GM12878 (cell line): ENCODE measurements around the gene SAP25. TPM values are rescaled to one million over a fixed set of nuclear protein-coding genes. Genes with fewer than 3 reads are reported as not detected.

Source experiments
- ATAC-seq: fragments of 200-7000 bp; cut with Tn5 transposase; 3 replicates; pipeline ENCODE4 v1.9.1; 2020; ENCODE audit warnings: mild to moderate bottlenecking, moderate library complexity
- BruUV-seq: library from RNA; stranded (reverse); fragments of 400-500 nt; replicated peaks from 2 replicates; lab custom pipeline; 2021; lab: Mats Ljungman, UMichigan
- CTCF ChIA-PET: fragments of 300-600 bp; sonication (Branson Sonifier 250); formaldehyde crosslinking; extraction: SDS; loops from one replicate; lab custom pipeline; 2021; ENCODE audit warnings: inconsistent platforms; lab: Yijun Ruan, JAX
- POLR2A ChIA-PET: fragments of 350-600 bp; formaldehyde crosslinking; extraction: SDS; loops from one replicate; lab custom pipeline; 2021; ENCODE audit warnings: inconsistent platforms; lab: Charles Lee
- RAD21 ChIA-PET: fragments of 300-600 bp; sonication (Branson Sonifier 250); formaldehyde crosslinking; loops from one replicate; lab custom pipeline; 2023; ENCODE audit warnings: antibody characterized with exemption; ENCODE audit not compliant: unreplicated experiment; lab: Charles Lee
- SMC1A ChIA-PET: fragments of 300-600 bp; sonication (Branson Sonifier 250); formaldehyde crosslinking; loops from one replicate; lab custom pipeline; 2023; ENCODE audit not compliant: unreplicated experiment, uncharacterized antibody; lab: Charles Lee
- DNase-seq: peaks from one replicate; pipeline ENCODE4 v3.0.0-alpha.2; 2011; ENCODE audit warnings: low read depth, low spot score
- FAIRE-seq: peaks from 3 replicates; lab custom pipeline; 2011; peaks lifted over from hg19 to GRCh38; lab: Jason Lieb, UNC
- H2AFZ ChIP-seq: 2 replicates; pipeline ENCODE4 v1.6.0; 2011; ENCODE audit warnings: low read depth, low read length, control low read depth; ENCODE audit not compliant: control insufficient read depth
- H3K27ac ChIP-seq: 2 replicates; pipeline ENCODE4 v1.5.1; 2011; ENCODE audit warnings: control low read depth; ENCODE audit not compliant: control insufficient read depth, insufficient read depth
- H3K27me3 ChIP-seq, 2 experiments: replicated peaks in 1 of 2; 2 replicates each; pipeline versions ENCODE4 v1.6.0 to v1.6.1; 2011; ENCODE audit warnings: low read length in 1 of 2; ENCODE audit not compliant: control insufficient read depth in 2 of 2, insufficient read depth in 2 of 2
- H3K36me3 ChIP-seq, 2 experiments: 2 replicates each; pipeline ENCODE4 v1.5.1; 2011; ENCODE audit warnings: low read length in 1 of 2; ENCODE audit not compliant: control insufficient read depth in 2 of 2, insufficient read depth in 2 of 2
- H3K4me1 ChIP-seq: 2 replicates; pipeline ENCODE4 v1.6.1; 2011; ENCODE audit warnings: mild to moderate bottlenecking, low read length, moderate library complexity, mixed read lengths; ENCODE audit not compliant: control insufficient read depth, insufficient read depth
- H3K4me2 ChIP-seq: 2 replicates; pipeline ENCODE4 v1.6.0; 2011; ENCODE audit warnings: control low read depth; ENCODE audit not compliant: control insufficient read depth, insufficient read depth
- H3K4me3 ChIP-seq: fragments of 200-600 bp; sonication (generic); 2 replicates; pipeline ENCODE4 v1.5.1; 2016
- H3K79me2 ChIP-seq: 2 replicates; pipeline ENCODE4 v1.6.0; 2011; ENCODE audit warnings: low read length; ENCODE audit not compliant: control insufficient read depth, insufficient read depth
- H3K9ac ChIP-seq: 2 replicates; pipeline ENCODE4 v1.8.0; 2011; ENCODE audit warnings: low read length, control low read depth, mixed read lengths; ENCODE audit not compliant: control insufficient read depth, insufficient read depth
- H3K9me3 ChIP-seq: replicated peaks from 3 replicates; pipeline ENCODE4 v1.5.1; 2011; ENCODE audit warnings: mild to moderate bottlenecking, low read length; ENCODE audit not compliant: control insufficient read depth, insufficient read depth
- H4K20me1 ChIP-seq: 2 replicates; pipeline ENCODE4 v1.6.0; 2011; ENCODE audit not compliant: control insufficient read depth, insufficient read depth
- CHD2 ChIP-seq: IDR thresholded peaks from 2 replicates; pipeline ENCODE4 v1.6.1; 2011; ENCODE audit warnings: low read depth, low read length, improper control_type of control experiment, borderline replicate concordance
- EGR1 ChIP-seq, 2 experiments: IDR thresholded peaks; 1 replicate in 1 of 2; 2 replicates in 1 of 2; pipeline ENCODE4 v1.6.1; 2011 to 2012; ENCODE audit warnings: low read depth in 2 of 2, low read length in 2 of 2, borderline replicate concordance in 1 of 2, mild to moderate bottlenecking in 1 of 2, moderate library complexity in 1 of 2
- ESRRA ChIP-seq: IDR thresholded peaks from 2 replicates; pipeline ENCODE4 v1.6.1; 2012; ENCODE audit warnings: mild to moderate bottlenecking, low read length, improper control_type of control experiment
- HDGF ChIP-seq: fragments of 450-650 bp; IDR thresholded peaks from 2 replicates; pipeline ENCODE4 v1.6.1; 2016; ENCODE audit warnings: antibody characterized with exemption
- NBN ChIP-seq: fragments of 450-650 bp; IDR thresholded peaks from 2 replicates; pipeline ENCODE4 v1.6.1; 2016
- NKRF ChIP-seq: fragments of 450-650 bp; conservative IDR thresholded peaks from 2 replicates; pipeline ENCODE4 v1.6.1; 2017; ENCODE audit warnings: mild to moderate bottlenecking, moderate library complexity
- TARDBP ChIP-seq: IDR thresholded peaks from 2 replicates; pipeline ENCODE4 v1.6.1; 2016; ENCODE audit warnings: borderline replicate concordance
- TCF7 ChIP-seq: IDR thresholded peaks from 2 replicates; pipeline ENCODE4 v1.6.1; 2014; ENCODE audit warnings: antibody characterized with exemption, borderline replicate concordance
- ZBTB40 ChIP-seq: fragments of 450-650 bp; IDR thresholded peaks from 2 replicates; pipeline ENCODE4 v1.6.1; 2016; ENCODE audit warnings: mild to moderate bottlenecking, moderate library complexity, borderline replicate concordance
- ZNF592 ChIP-seq: fragments of 450-650 bp; IDR thresholded peaks from 2 replicates; pipeline ENCODE4 v1.6.1; 2017; ENCODE audit warnings: mild to moderate bottlenecking, moderate library complexity
- WGBS: methylation state at CpG from one replicate; pipeline ENCODE4 v1.1.6; 2016; ENCODE audit warnings: low lambda C conversion rate; ENCODE audit not compliant: insufficient replicate concordance, insufficient coverage; ENCODE audit errors: missing lambda C conversion rate; 5-methylcytosine and 5-hydroxymethylcytosine counted together
- in situ Hi-C: fragments of 300-500 bp; cut with MboI; formaldehyde crosslinking; loops from 9 replicates; pipeline ENCODE4 v1.14.3; 2018; ENCODE audit warnings: mixed read lengths
- intact Hi-C: fragments of 100-400 bp; cut with micrococcal nuclease; formaldehyde crosslinking; loops from one replicate; pipeline ENCODE4 v1.14.2; 2022; ENCODE audit not compliant: unreplicated experiment
- polyA plus RNA-seq, 11 experiments: library from polyadenylated mRNA; depleted of rRNA in 4 of 11; unstranded in 6 of 11; stranded (reverse) in 5 of 11; fragments of >200 nt; fragmentation: Nextera tagmentation in 4 of 11; fragmentation: Illumina TruSeq in 1 of 11; extraction: Ambion mirVana in 4 of 11; extraction: Trizol in 1 of 11; gene quantifications; 1 replicate in 1 of 11; 2 replicates in 10 of 11; pipeline versions ENCODE4 v1.2.1 to v1.2.3, GENCODE V29; 2011 to 2016; ENCODE audit warnings: inconsistent platforms in 2 of 11, missing spikeins in 2 of 11, low read depth in 1 of 11
- total RNA-seq, 4 experiments: library from RNA; depleted of rRNA in 3 of 4; stranded (reverse); fragments of >200 nt in 3 of 4; fragmentation: Illumina TruSeq in 1 of 4; extraction: Trizol in 1 of 4; gene quantifications; 2 replicates each; pipeline versions ENCODE4 v1.2.1 to v1.2.3, GENCODE V29; 2013 to 2021

Gene SAP25
- total and polyA plus RNA-seq, 10 of the 15 experiments (the other 5 are each of a cell fraction or from before 2014, with no cell fraction given) = 0.14 to 8.6 (median 1.1) TPM

- RAD21 ChIA-PET = interaction anchor here (1.0 to 11.5 kb wide), 7 partner anchors 13 to 68 kb away, joined by 3 to 90 read pairs (median 4); partner anchors contain the start of gene TSC22D4
- H3K9me3 ChIP-seq = no peaks in the 10 kb centered on the region
- no peaks in the 10 kb centered on the region for H4K20me1 ChIP-seq
- POLR2A ChIA-PET = interaction anchor here (0.6 to 7.1 kb wide), 10 partner anchors 8 to 412 kb away, joined by 3 to 47 read pairs (median 4); partner anchors contain the start of genes AGFG2, FBXO24, LRCH4 and ZCWPW1
- SMC1A ChIA-PET = interaction anchor here (0.7 to 10.6 kb wide), 8 partner anchors 8 to 72 kb away, joined by 3 to 127 read pairs (median 6); partner anchors contain the start of gene AGFG2
- no TSS peak for BruUV-seq
- peak overlapping the region; percentile 88 for H3K4me2 ChIP-seq
- H3K79me2 ChIP-seq = peaks cover 60% of the 10 kb centered on the region
- H3K27me3 ChIP-seq = no peaks in the 10 kb centered on the region
- H3K27ac ChIP-seq = peak overlapping the region; percentile 99
- intact Hi-C loops = loop anchor here (5.0 to 10.0 kb wide), 2 partner anchors 70 to 182 kb away; partner anchors contain the start of gene TSC22D4
- H3K36me3 ChIP-seq = peaks cover 0 to 16% of the 10 kb centered on the region in 2 experiments; a peak in 3 of 4 replicates
- DNase-seq (no peak), ATAC-seq (0 out of 3 replicates have a peak, but pooled peaks have one; percentile 1), FAIRE-seq (no peak)
- peaks cover 68% of the 10 kb centered on the region for H3K4me1 ChIP-seq
- CTCF ChIA-PET = interaction anchor here (0.6 to 7.9 kb wide), 9 partner anchors 13 to 158 kb away, joined by 3 to 101 read pairs (median 7); partner anchors contain the start of gene POP7
- peak overlapping the region; percentile 52 for H3K9ac ChIP-seq
- 10% methylated on average over 9 of the region's 9 CpGs for WGBS
- peak overlapping the region; percentile 56 for H3K4me3 ChIP-seq
- H2AFZ ChIP-seq = no peak overlapping the region
- in situ Hi-C loops = no loop called here
- no peak for TF ChIP-seq ZBTB40
- TF ChIP-seq ESRRA = no peak
- no peak for TF ChIP-seq NKRF
- no peak for TF ChIP-seq TARDBP
- TF ChIP-seq NBN = 0 out of 2 replicates have a peak, but pooled peaks have one; percentile 6
- no peak for TF ChIP-seq ZNF592
- TF ChIP-seq CHD2 = 0 out of 2 replicates have a peak, but pooled peaks have one; percentile 30
- TF ChIP-seq TCF7 = 0 out of 2 replicates have a peak, but pooled peaks have one; percentile 10
- TF ChIP-seq EGR1 (IDR thresholded peaks at IDR 0.05; ENCODE audit: borderline replicate concordance in 1 of 2, low read depth in 2 of 2, low read length in 2 of 2) = peak in 1 of 2 experiments; percentile 77; a peak in 2 of 3 replicates
- 0 out of 2 replicates have a peak, but pooled peaks have one; percentile 21 for TF ChIP-seq HDGF
Observed at GRCh38 chr7:100546926-100547800, 26.5 kb downstream of the SAP25 start.
